Measurements from ENCODE around the gene MAB21L4.

GRCh38 chr2:240898108-240898730 is 2.3 kb upstream of the MAB21L4 start:
- TF ChIP-seq CTCF (conservative IDR thresholded peaks at IDR 0.05; ENCODE audit: low read depth in 2 of 2): no peak
- no peak for TF ChIP-seq NANOG (IDR thresholded peaks at IDR 0.05; ENCODE audit: borderline replicate concordance)
- TF ChIP-seq POLR2AphosphoS5 (IDR thresholded peaks at IDR 0.05; ENCODE audit: low read depth): no peak
- no peak for TF ChIP-seq EZH2 (IDR thresholded peaks at IDR 0.05; ENCODE audit: low read depth, unreplicated experiment)
- TF ChIP-seq CREB1 (CRISPR knock-in tag; IDR thresholded peaks at IDR 0.05; ENCODE audit: low read depth): no peak
- no peak for TF ChIP-seq JUNB (IDR thresholded peaks at IDR 0.05; ENCODE audit: unreplicated experiment)
- TF ChIP-seq EZH2phosphoT487 (IDR thresholded peaks at IDR 0.05; ENCODE audit: unreplicated experiment): no peak
- no peak for TF ChIP-seq ZNF114 (CRISPR knock-in tag; IDR thresholded peaks at IDR 0.05)
- no peak for TF ChIP-seq ZNF462 (CRISPR knock-in tag; IDR thresholded peaks at IDR 0.05)
- TF ChIP-seq ETS1 (IDR thresholded peaks at IDR 0.05): no peak

Measured in GM23338 (cell line).